Measurements from ENCODE around the gene BZW2.

BZW2 gene

GRCh38 chr7:16644157-16644556 lies 1.8 kb upstream of the BZW2 start:
- H3K4me3 ChIP-seq (ENCODE audit: low read depth, low read length), result no peak overlapping the region
- TF ChIP-seq CTCF (IDR thresholded peaks at IDR 0.05; ENCODE audit: borderline replicate concordance, insufficient read depth, low read depth, low read length), result no peak

- peak overlapping the region; percentile 6 for H3K4me3 ChIP-seq (ENCODE audit: low read depth, low read length)
- TF ChIP-seq CTCF (IDR thresholded peaks at IDR 0.05; ENCODE audit: borderline replicate concordance, insufficient read depth, low read depth, low read length), result no peak
Measured at GRCh38 chr7:16644636-16645592, 1.1 kb upstream of the BZW2 start.

GRCh38 chr7:16646472-16647072 lies 591 bp downstream of the BZW2 start:
- H3K4me3 ChIP-seq (ENCODE audit: low read depth, low read length), result peak overlapping the region; percentile 41
- TF ChIP-seq CTCF (IDR thresholded peaks at IDR 0.05; ENCODE audit: borderline replicate concordance, insufficient read depth, low read depth, low read length), result no peak

DNA sequence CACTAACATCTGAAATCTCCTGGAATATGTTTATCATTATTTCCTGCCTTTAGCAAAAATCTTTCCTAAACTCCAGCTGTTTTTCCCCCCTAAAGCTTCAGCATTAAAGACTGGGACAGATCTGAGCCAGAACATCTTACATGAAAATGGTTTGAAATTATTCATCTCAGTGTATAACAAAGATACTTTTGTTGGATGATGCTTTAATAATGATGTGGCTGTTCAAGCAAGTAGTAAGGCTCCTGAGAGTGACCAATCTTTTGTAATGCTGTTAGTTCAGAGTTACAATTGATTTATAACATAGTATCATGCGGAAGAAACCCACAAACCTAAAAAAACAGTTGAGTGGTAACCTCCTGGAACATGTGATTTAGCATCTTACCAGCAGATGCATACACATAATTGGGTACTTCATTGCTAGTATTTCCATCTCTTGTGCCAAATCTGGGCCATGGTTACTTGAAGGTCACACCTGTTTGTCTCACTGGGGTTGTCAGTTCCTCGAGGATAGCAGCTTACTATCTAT lies 1.5 kb downstream of the BZW2 start:
- no peak for TF ChIP-seq CTCF (IDR thresholded peaks at IDR 0.05; ENCODE audit: borderline replicate concordance, insufficient read depth, low read depth, low read length)
- no peak overlapping the region for H3K4me3 ChIP-seq (ENCODE audit: low read depth, low read length)

GRCh38 chr7:16648551-16648950 lies 2.6 kb downstream of the BZW2 start:
- no peak for TF ChIP-seq CTCF (IDR thresholded peaks at IDR 0.05; ENCODE audit: borderline replicate concordance, insufficient read depth, low read depth, low read length)
- no peak overlapping the region for H3K4me3 ChIP-seq (ENCODE audit: low read depth, low read length)

DNA sequence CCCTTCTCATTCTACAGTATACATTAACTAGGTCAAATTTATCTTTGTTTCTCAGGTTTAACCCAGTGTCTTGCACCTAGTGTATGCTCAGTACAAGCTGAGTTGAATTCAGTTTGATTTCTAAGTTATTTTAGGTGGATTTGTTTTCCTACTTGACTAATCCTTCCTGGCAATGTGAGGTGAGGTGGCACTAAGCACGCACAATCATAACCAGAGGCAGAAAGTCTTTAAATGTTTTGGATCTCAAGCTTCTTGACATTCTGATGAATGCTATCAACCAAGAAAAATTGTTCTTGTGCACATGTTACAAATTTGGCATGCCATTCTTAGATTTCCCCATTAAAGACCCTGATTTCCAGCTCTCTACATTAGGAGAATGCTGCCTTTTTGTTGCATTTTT lies 3.2 kb downstream of the BZW2 start:
- no peak overlapping the region for H3K4me3 ChIP-seq (ENCODE audit: low read depth, low read length)
- TF ChIP-seq CTCF (IDR thresholded peaks at IDR 0.05; ENCODE audit: borderline replicate concordance, insufficient read depth, low read depth, low read length), result no peak

Data from GM12875 (cell line).